ENCODE measurements around the gene ARHGAP42. TPM values are rescaled to one million over a fixed set of nuclear protein-coding genes. Genes with fewer than 3 reads are reported as not detected.

The ARHGAP42 gene
- total RNA-seq, 1 experiment from 2014 or later = 8.0 TPM

DNA sequence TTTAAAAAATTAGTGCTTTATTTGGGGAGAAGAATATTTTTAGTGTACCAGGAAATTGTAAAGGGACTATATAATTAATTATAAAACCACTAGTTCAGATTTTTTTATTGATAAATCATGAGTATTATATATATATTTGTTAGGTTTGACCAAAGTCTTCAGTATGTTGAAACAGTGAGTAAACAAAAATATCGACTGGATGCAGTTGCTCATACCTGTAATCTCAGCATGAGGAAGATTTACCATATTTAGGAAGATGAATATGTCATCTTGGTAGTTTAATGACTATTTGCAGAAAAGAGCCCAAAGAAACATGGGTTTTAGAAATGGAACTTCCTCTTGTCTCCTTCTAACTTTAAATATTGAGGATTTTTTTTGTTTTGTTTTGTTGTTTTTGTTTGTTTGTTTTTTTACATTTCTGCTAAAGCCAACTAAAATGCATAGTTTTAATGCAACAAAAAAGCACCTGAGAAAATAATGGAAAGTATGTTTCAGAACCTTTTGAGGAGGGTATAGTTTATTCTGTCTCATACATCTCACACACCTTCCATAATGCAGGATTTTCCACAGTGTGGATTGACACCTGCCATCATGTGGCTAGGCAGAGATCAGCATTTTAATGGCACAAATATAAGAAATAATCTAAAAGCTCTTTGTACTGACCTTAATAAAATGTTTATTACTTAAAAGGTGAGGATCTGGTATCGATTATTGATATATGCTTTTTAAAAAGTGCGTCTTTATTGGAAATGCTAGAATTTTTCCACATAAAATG, 114.3 kb downstream of the ARHGAP42 start:
- Histone ChIP-seq H3K36me3 (ENCODE audit: insufficient read depth, low read length, poor library complexity, severe bottlenecking) (no peaks in the 10 kb centered on the region), H3K27ac (ENCODE audit: low read depth, low read length, poor library complexity, severe bottlenecking) (no peak overlapping the region), H3K4me3 (ENCODE audit: low read depth, low read length, poor library complexity, severe bottlenecking) (no peak overlapping the region), H3K4me1 (ENCODE audit: insufficient read depth, low read length, poor library complexity, severe bottlenecking) (no peaks in the 10 kb centered on the region), H3K9me3 (ENCODE audit: low read depth, low read length, poor library complexity, severe bottlenecking) (no peaks in the 10 kb centered on the region), H3K27me3 (replicated peaks; ENCODE audit: insufficient read depth, low read depth, low read length, poor library complexity) (no peaks in the 10 kb centered on the region)
- TF ChIP-seq CTCF (conservative IDR thresholded peaks at IDR 0.05; ENCODE audit: low read depth, low read length) (no peak), EZH2 (IDR thresholded peaks at IDR 0.05; ENCODE audit: borderline replicate concordance, low read depth, low read length, poor library complexity, severe bottlenecking) (no peak)
- ChIA-PET CTCF (no interaction called here), POLR2A (ENCODE audit: low non-redundant PET) (no interaction called here)
- intact Hi-C loops (cut with micrococcal nuclease; ENCODE audit: unreplicated experiment) = no loop called here
- DNase-seq (ENCODE audit: low spot score) = no peak
- BruUV-seq (replicated peaks) = no TSS peak

GRCh38 chr11:100805506-100806199, 118.6 kb downstream of the ARHGAP42 start:
- Histone ChIP-seq H3K36me3 (ENCODE audit: insufficient read depth, low read length, poor library complexity, severe bottlenecking) (no peaks in the 10 kb centered on the region), H3K27ac (ENCODE audit: low read depth, low read length, poor library complexity, severe bottlenecking) (no peak overlapping the region), H3K27me3 (replicated peaks; ENCODE audit: insufficient read depth, low read depth, low read length, poor library complexity) (no peaks in the 10 kb centered on the region), H3K4me1 (ENCODE audit: insufficient read depth, low read length, poor library complexity, severe bottlenecking) (peaks cover 20% of the 10 kb centered on the region), H3K4me3 (ENCODE audit: low read depth, low read length, poor library complexity, severe bottlenecking) (no peak overlapping the region), H3K9me3 (ENCODE audit: low read depth, low read length, poor library complexity, severe bottlenecking) (no peaks in the 10 kb centered on the region)
- intact Hi-C loops (cut with micrococcal nuclease; ENCODE audit: unreplicated experiment) = loop anchor here (5.0 kb wide), 1 partner anchor 142 kb away; no protein-coding TSS in a partner anchor
- TF ChIP-seq CTCF (conservative IDR thresholded peaks at IDR 0.05; ENCODE audit: low read depth, low read length) (no peak), EZH2 (IDR thresholded peaks at IDR 0.05; ENCODE audit: borderline replicate concordance, low read depth, low read length, poor library complexity, severe bottlenecking) (no peak)
- ChIA-PET CTCF (no interaction called here), POLR2A (ENCODE audit: low non-redundant PET) (no interaction called here)
- no peak for DNase-seq (ENCODE audit: low spot score)
- no TSS peak for BruUV-seq (replicated peaks)

DNA sequence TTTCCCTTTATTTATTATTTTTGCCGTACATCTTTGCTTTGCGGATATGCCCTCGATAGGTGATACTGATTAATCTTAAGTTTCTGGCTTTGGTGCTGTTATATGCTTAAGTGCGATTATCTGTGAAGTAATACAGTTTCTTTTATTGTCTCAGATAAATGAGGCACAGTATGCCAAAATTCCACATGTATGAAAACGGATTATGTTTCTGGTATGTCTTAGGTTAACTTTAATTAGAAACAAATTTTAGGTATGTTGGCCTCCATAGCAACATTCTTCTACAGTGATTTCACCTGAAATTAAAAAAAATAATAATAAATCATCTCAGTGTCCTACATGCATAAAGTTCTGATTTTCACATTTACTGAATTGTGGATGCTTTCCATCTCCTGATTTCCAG, 119.2 kb downstream of the ARHGAP42 start:
- Histone ChIP-seq H3K4me1 (ENCODE audit: insufficient read depth, low read length, poor library complexity, severe bottlenecking) (peaks cover 23% of the 10 kb centered on the region), H3K9me3 (ENCODE audit: low read depth, low read length, poor library complexity, severe bottlenecking) (no peaks in the 10 kb centered on the region), H3K27me3 (replicated peaks; ENCODE audit: insufficient read depth, low read depth, low read length, poor library complexity) (no peaks in the 10 kb centered on the region), H3K36me3 (ENCODE audit: insufficient read depth, low read length, poor library complexity, severe bottlenecking) (no peaks in the 10 kb centered on the region), H3K27ac (ENCODE audit: low read depth, low read length, poor library complexity, severe bottlenecking) (no peak overlapping the region), H3K4me3 (ENCODE audit: low read depth, low read length, poor library complexity, severe bottlenecking) (no peak overlapping the region)
- CTCF ChIA-PET = no interaction called here
- POLR2A ChIA-PET (ENCODE audit: low non-redundant PET) = no interaction called here
- TF ChIP-seq CTCF (conservative IDR thresholded peaks at IDR 0.05; ENCODE audit: low read depth, low read length) = no peak
- TF ChIP-seq EZH2 (IDR thresholded peaks at IDR 0.05; ENCODE audit: borderline replicate concordance, low read depth, low read length, poor library complexity, severe bottlenecking) = no peak
- DNase-seq (ENCODE audit: low spot score) = no peak
- intact Hi-C loops (cut with micrococcal nuclease; ENCODE audit: unreplicated experiment) = loop anchor here (5.0 kb wide), 1 partner anchor 141 kb away; no protein-coding TSS in a partner anchor
- BruUV-seq (replicated peaks) = no TSS peak

Measured in A673 (cell line).